ENCODE results near the gene GLUD1.

- TF ChIP-seq, protein P1, sequence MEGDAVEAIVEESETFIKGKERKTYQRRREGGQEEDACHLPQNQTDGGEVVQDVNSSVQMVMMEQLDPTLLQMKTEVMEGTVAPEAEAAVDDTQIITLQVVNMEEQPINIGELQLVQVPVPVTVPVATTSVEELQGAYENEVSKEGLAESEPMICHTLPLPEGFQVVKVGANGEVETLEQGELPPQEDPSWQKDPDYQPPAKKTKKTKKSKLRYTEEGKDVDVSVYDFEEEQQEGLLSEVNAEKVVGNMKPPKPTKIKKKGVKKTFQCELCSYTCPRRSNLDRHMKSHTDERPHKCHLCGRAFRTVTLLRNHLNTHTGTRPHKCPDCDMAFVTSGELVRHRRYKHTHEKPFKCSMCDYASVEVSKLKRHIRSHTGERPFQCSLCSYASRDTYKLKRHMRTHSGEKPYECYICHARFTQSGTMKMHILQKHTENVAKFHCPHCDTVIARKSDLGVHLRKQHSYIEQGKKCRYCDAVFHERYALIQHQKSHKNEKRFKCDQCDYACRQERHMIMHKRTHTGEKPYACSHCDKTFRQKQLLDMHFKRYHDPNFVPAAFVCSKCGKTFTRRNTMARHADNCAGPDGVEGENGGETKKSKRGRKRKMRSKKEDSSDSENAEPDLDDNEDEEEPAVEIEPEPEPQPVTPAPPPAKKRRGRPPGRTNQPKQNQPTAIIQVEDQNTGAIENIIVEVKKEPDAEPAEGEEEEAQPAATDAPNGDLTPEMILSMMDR (IDR thresholded peaks at IDR 0.05; ENCODE audit: low read depth, low read length, poor library complexity, severe bottlenecking) = no peak
- TF ChIP-seq EZH2phosphoT487 (IDR thresholded peaks at IDR 0.05; ENCODE audit: borderline replicate concordance, low read length) = no peak
Measured at GRCh38 chr10:87090779-87091178, 3.9 kb downstream of the GLUD1 start.
